SK-N-SH (cell line): ENCODE results near the gene TOR2A. TPM values are rescaled to one million over a fixed set of nuclear protein-coding genes. Genes with fewer than 3 reads are reported as not detected.

Source experiments
- CTCF ChIA-PET: fragments of 300-600, 350-600 bp; formaldehyde crosslinking; extraction: SDS; loops from one replicate; lab custom pipeline; 2021; lab: Yijun Ruan, JAX
- POLR2A ChIA-PET: fragments of 350-600 bp; sonication (Branson Sonifier 250); formaldehyde crosslinking; extraction: SDS; loops from one replicate; lab custom pipeline; 2020; ENCODE audit warnings: antibody characterized with exemption, inconsistent platforms; lab: Yijun Ruan, JAX
- DNase-seq: peaks from one replicate; pipeline ENCODE4 v3.0.0; 2012
- H2AFZ ChIP-seq: fragments of 200-600 bp; sonication (generic); 2 replicates; pipeline ENCODE4 v1.8.1; 2016; ENCODE audit warnings: antibody characterized with exemption, mild to moderate bottlenecking, low read depth
- H3F3A ChIP-seq: fragments of 200-600 bp; sonication (generic); replicated peaks from 2 replicates; pipeline ENCODE3; 2016; ENCODE audit warnings: antibody characterized with exemption, mild to moderate bottlenecking; ENCODE audit not compliant: insufficient read depth
- H3K27ac ChIP-seq, 2 experiments: fragments of 200-500 bp in 1 of 2; fragments of 200-600 bp in 1 of 2; sonication (Bioruptor generic) in 1 of 2; sonication (generic), shearing (Covaris generic) in 1 of 2; 2 replicates each; pipeline versions ENCODE4 v1.5.1 to v1.6.1; 2014 to 2016; ENCODE audit warnings: low read depth in 2 of 2, inconsistent platforms in 1 of 2, low read length in 1 of 2, mild to moderate bottlenecking in 1 of 2, mixed read lengths in 1 of 2
- H3K27me3 ChIP-seq: fragments of 200-600 bp; sonication (generic), shearing (Covaris generic); 2 replicates; pipeline ENCODE4 v1.6.1; 2016; ENCODE audit warnings: mixed run types; ENCODE audit not compliant: insufficient read depth
- H3K36me3 ChIP-seq, 2 experiments: fragments of 200-500 bp in 1 of 2; fragments of 200-600 bp in 1 of 2; sonication (Bioruptor generic) in 1 of 2; sonication (generic) in 1 of 2; replicated peaks in 1 of 2; 2 replicates each; pipeline versions ENCODE3 to v1.5.1; 2014 to 2016; ENCODE audit warnings: low read length in 1 of 2, mild to moderate bottlenecking in 1 of 2; ENCODE audit not compliant: insufficient read depth in 2 of 2, control insufficient read depth in 1 of 2
- H3K4me1 ChIP-seq, 2 experiments: fragments of 200-500 bp in 1 of 2; fragments of 200-600 bp in 1 of 2; sonication (Bioruptor generic) in 1 of 2; sonication (generic), shearing (Covaris generic) in 1 of 2; 2 replicates each; pipeline versions ENCODE4 v1.5.1 to v1.6.1; 2014 to 2016; ENCODE audit warnings: low read depth in 1 of 2, low read length in 1 of 2, mixed run types in 1 of 2; ENCODE audit not compliant: insufficient read depth in 2 of 2, control insufficient read depth in 1 of 2
- H3K4me2 ChIP-seq: fragments of 200-600 bp; sonication (generic), shearing (Covaris generic); 2 replicates; pipeline ENCODE4 v1.6.1; 2017; ENCODE audit warnings: mixed run types
- H3K4me3 ChIP-seq, 2 experiments: fragments of 200-500 bp in 1 of 2; fragments of 200-600 bp in 1 of 2; sonication (Bioruptor generic) in 1 of 2; sonication (generic), shearing (Covaris generic) in 1 of 2; 2 replicates each; pipeline versions ENCODE4 v1.5.1 to v1.8.1; 2014 to 2016; ENCODE audit warnings: low read depth in 2 of 2, inconsistent platforms in 1 of 2, low read length in 1 of 2, mild to moderate bottlenecking in 1 of 2, mixed read lengths in 1 of 2, moderate library complexity in 1 of 2
- H3K79me2 ChIP-seq: fragments of 200-600 bp; sonication (generic); 2 replicates; pipeline ENCODE4 v1.8.1; 2017; ENCODE audit warnings: mild to moderate bottlenecking; ENCODE audit not compliant: insufficient read depth
- H3K9ac ChIP-seq: fragments of 200-600 bp; sonication (generic); 2 replicates; pipeline ENCODE4 v1.6.1; 2017; ENCODE audit warnings: mixed run types
- H3K9me2 ChIP-seq: fragments of 200-600 bp; sonication (generic); 2 replicates; pipeline ENCODE4 v1.6.1; 2017; ENCODE audit warnings: mixed run types
- H3K9me3 ChIP-seq: fragments of 200-600 bp; sonication (generic); 2 replicates; pipeline ENCODE4 v1.6.1; 2017; ENCODE audit warnings: mixed run types, mild to moderate bottlenecking, moderate library complexity
- H4K20me1 ChIP-seq: fragments of 200-600 bp; sonication (generic); 2 replicates; pipeline ENCODE4 v1.6.1; 2017; ENCODE audit warnings: mild to moderate bottlenecking, mixed run types; ENCODE audit not compliant: insufficient read depth
- CTCF ChIP-seq: fragments of 200-600 bp; sonication (generic); IDR thresholded peaks from 2 replicates; pipeline ENCODE4 v1.6.1; 2017; ENCODE audit warnings: antibody characterized with exemption, mild to moderate bottlenecking, moderate library complexity
- ELF1 ChIP-seq: IDR thresholded peaks from 2 replicates; pipeline ENCODE4 v1.4.0; 2012
- EP300 ChIP-seq, 2 experiments: IDR thresholded peaks; 2 replicates each; pipeline versions ENCODE4 v1.4.0 to v1.6.1; 2012; ENCODE audit warnings: borderline replicate concordance in 1 of 2, low read depth in 1 of 2, low read length in 1 of 2
- FOXJ3 ChIP-seq: sonication (generic); formaldehyde crosslinking; IDR thresholded peaks from 2 replicates; pipeline ENCODE4 v1.5.1; 2020; ENCODE audit warnings: mild to moderate bottlenecking, missing genetic modification reagents
- FOXM1 ChIP-seq: IDR thresholded peaks from 2 replicates; pipeline ENCODE4 v1.4.0; 2012; ENCODE audit warnings: low read depth, mild to moderate bottlenecking
- GABPA ChIP-seq: IDR thresholded peaks from 2 replicates; pipeline ENCODE4 v1.4.0; 2012; ENCODE audit warnings: low read depth, mild to moderate bottlenecking
- GATA2 ChIP-seq: sonication (generic); formaldehyde crosslinking; IDR thresholded peaks from 2 replicates; pipeline ENCODE4 v1.5.0; 2020; ENCODE audit warnings: mild to moderate bottlenecking, missing genetic modification reagents
- IRF3 ChIP-seq: fragments of 150-350 bp; IDR thresholded peaks from 2 replicates; pipeline ENCODE4 v1.6.1; 2016; ENCODE audit warnings: mild to moderate bottlenecking, low read depth, low read length
- JUND ChIP-seq: IDR thresholded peaks from 2 replicates; pipeline ENCODE4 v1.4.0; 2012
- MAX ChIP-seq: IDR thresholded peaks from 2 replicates; pipeline ENCODE4 v1.4.0; 2012; ENCODE audit warnings: low read depth
- MEF2A ChIP-seq: IDR thresholded peaks from 2 replicates; pipeline ENCODE4 v1.4.0; 2012; ENCODE audit warnings: low read depth, borderline replicate concordance
- NFIC ChIP-seq: IDR thresholded peaks from 2 replicates; pipeline ENCODE4 v1.4.0; 2012; ENCODE audit warnings: borderline replicate concordance
- NRF1 ChIP-seq: IDR thresholded peaks from 2 replicates; pipeline ENCODE4 v1.6.1; 2012; ENCODE audit warnings: low read depth, mild to moderate bottlenecking, low read length
- PBX3 ChIP-seq: IDR thresholded peaks from 2 replicates; pipeline ENCODE4; 2012
- POLR2AphosphoS5 ChIP-seq: IDR thresholded peaks from 2 replicates; pipeline ENCODE4 v1.6.1; 2012; ENCODE audit warnings: low read depth, low read length
- RAD21 ChIP-seq: IDR thresholded peaks from 2 replicates; pipeline ENCODE4 v1.6.1; 2012; ENCODE audit warnings: mild to moderate bottlenecking, low read length
- RXRA ChIP-seq: IDR thresholded peaks from 2 replicates; pipeline ENCODE4 v1.4.0; 2012; ENCODE audit warnings: low read depth, mild to moderate bottlenecking, borderline replicate concordance
- SIN3A ChIP-seq: IDR thresholded peaks from 2 replicates; pipeline ENCODE4 v1.6.1; 2012; ENCODE audit warnings: low read depth, mild to moderate bottlenecking, low read length, moderate library complexity, borderline replicate concordance
- TEAD4 ChIP-seq: IDR thresholded peaks from 2 replicates; pipeline ENCODE4 v1.4.0; 2012; ENCODE audit warnings: mild to moderate bottlenecking, borderline replicate concordance; ENCODE audit not compliant: insufficient read depth
- YY1 ChIP-seq: IDR thresholded peaks from 2 replicates; pipeline ENCODE4 v1.4.0; 2012; ENCODE audit warnings: low read depth, mild to moderate bottlenecking
- WGBS: methylation state at CpG from one replicate; pipeline ENCODE4 v1.1.6; 2017; ENCODE audit warnings: low lambda C conversion rate; 5-methylcytosine and 5-hydroxymethylcytosine counted together
- polyA plus RNA-seq, 3 experiments: library from polyadenylated mRNA; depleted of rRNA; stranded (reverse); fragments of >200 nt; gene quantifications; 2 replicates each; pipeline ENCODE4 v1.2.3, GENCODE V29; 2012

The TOR2A gene
- polyA plus RNA-seq, 1 of the 3 experiments (the other 2 are of a cell fraction) = 17.2 TPM

- H3K9ac ChIP-seq = no peak overlapping the region
- 41% methylated on average over 7 of the region's 13 CpGs for WGBS
- CTCF ChIA-PET = interaction anchor here (0.6 to 2.2 kb wide), 6 partner anchors 12 to 153 kb away, joined by 3 to 9 read pairs (median 5); partner anchors contain the start of gene TOR2A
- H4K20me1 ChIP-seq = no peaks in the 10 kb centered on the region
- H3K27ac ChIP-seq = no peak overlapping the region
- no peak for TF ChIP-seq CTCF
- no peak for TF ChIP-seq EP300 (IDR thresholded peaks at IDR 0.05; ENCODE audit: borderline replicate concordance in 1 of 2, low read depth in 1 of 2, low read length in 1 of 2)
- no peak for TF ChIP-seq YY1
- no peak for TF ChIP-seq RXRA
- TF ChIP-seq IRF3 = no peak
- TF ChIP-seq MAX = no peak
- no peak for TF ChIP-seq NFIC
- no peak for TF ChIP-seq TEAD4
- TF ChIP-seq GATA2 = no peak
- TF ChIP-seq NRF1 = no peak
- TF ChIP-seq FOXJ3 (CRISPR knock-in tag) = no peak
- no peak for TF ChIP-seq MEF2A
- no peaks in the 10 kb centered on the region for H3K9me3 ChIP-seq
- H3K9me2 ChIP-seq = no peaks in the 10 kb centered on the region
- no peaks in the 10 kb centered on the region for H3K79me2 ChIP-seq
- peaks cover 0 to 17% of the 10 kb centered on the region in 2 experiments; a peak in 1 of 4 replicates for H3K4me1 ChIP-seq
- POLR2A ChIA-PET = interaction anchor here (1.6 kb wide), 1 partner anchor 18 kb away, joined by 6 read pairs; the partner anchor contains the start of gene CDK9
- H3K27me3 ChIP-seq = no peaks in the 10 kb centered on the region
- no peaks in the 10 kb centered on the region for H3F3A ChIP-seq
- H3K4me2 ChIP-seq = no peak overlapping the region
- H3K36me3 ChIP-seq = no peaks in the 10 kb centered on the region
- H3K4me3 ChIP-seq = no peak overlapping the region
- H2AFZ ChIP-seq = no peak overlapping the region
- peak; percentile 57 for DNase-seq
Measured at GRCh38 chr9:127767909-127768331, 32.8 kb upstream of the TOR2A start.

GRCh38 chr9:127767410-127767809, 32.3 kb upstream of the TOR2A start:
- POLR2A ChIA-PET = interaction anchor here (1.1 to 1.6 kb wide), 2 partner anchors 12 to 18 kb away, joined by 3 to 6 read pairs; partner anchors contain the start of gene CDK9
- no peaks in the 10 kb centered on the region for H3K79me2 ChIP-seq
- CTCF ChIA-PET = interaction anchor here (0.6 to 2.2 kb wide), 7 partner anchors 13 to 154 kb away, joined by 3 to 9 read pairs (median 5); partner anchors contain the start of gene TOR2A
- TF ChIP-seq JUND (no peak), NRF1 (no peak), CTCF (no peak), SIN3A (no peak), FOXM1 (no peak), GABPA (no peak), POLR2AphosphoS5 (no peak), GATA2 (no peak), IRF3 (no peak), RXRA (no peak), ELF1 (no peak), PBX3 (no peak), YY1 (no peak), MEF2A (no peak), FOXJ3 (CRISPR knock-in tag) (no peak), RAD21 (no peak)

More at GRCh38 chr9:127767410-127767809, 32.3 kb upstream of the TOR2A start:
- no peak overlapping the region for H3K4me2 ChIP-seq
- no peaks in the 10 kb centered on the region for H4K20me1 ChIP-seq
- no peak overlapping the region for H3K27ac ChIP-seq
- H3K9me3 ChIP-seq = no peaks in the 10 kb centered on the region
- DNase-seq = no peak
- no peak overlapping the region for H3K9ac ChIP-seq
- H3K9me2 ChIP-seq = no peaks in the 10 kb centered on the region
- H3K27me3 ChIP-seq = no peaks in the 10 kb centered on the region
- no peaks in the 10 kb centered on the region for H3F3A ChIP-seq
- peaks cover 0 to 17% of the 10 kb centered on the region in 2 experiments; a peak in 1 of 4 replicates for H3K4me1 ChIP-seq
- no peaks in the 10 kb centered on the region for H3K36me3 ChIP-seq
- no peak overlapping the region for H2AFZ ChIP-seq
- WGBS = 65% methylated on average over 3 of the region's 3 CpGs
- no peak overlapping the region for H3K4me3 ChIP-seq
